ENCODE results near the gene CDS1.

The CDS1 gene

GRCh38 chr4:84622959-84623358, 40.0 kb downstream of the CDS1 start:
- Histone ChIP-seq H3K4me1 (no peaks in the 10 kb centered on the region), H2AFZ (no peak overlapping the region), H3K27ac (no peak overlapping the region), H3K9ac (no peak overlapping the region), H3K79me2 (no peaks in the 10 kb centered on the region), H3K27me3 (ENCODE audit: control insufficient read depth, insufficient read depth, low read length) (no peaks in the 10 kb centered on the region), H3K4me2 (ENCODE audit: low read length) (no peak overlapping the region), H3K4me3 (ENCODE audit: low read depth, low read length) (no peak overlapping the region), H3K36me3 (ENCODE audit: control insufficient read depth, insufficient read depth, low read length) (no peaks in the 10 kb centered on the region), H3K9me3 (ENCODE audit: control insufficient read depth, low read length) (no peaks in the 10 kb centered on the region)
- TF ChIP-seq CTCF (IDR thresholded peaks at IDR 0.05): no peak

- H3K27ac ChIP-seq: no peak overlapping the region
- H3K9ac ChIP-seq: no peak overlapping the region
- no peak overlapping the region for H3K4me3 ChIP-seq (ENCODE audit: low read depth, low read length)
- no peaks in the 10 kb centered on the region for H3K9me3 ChIP-seq (ENCODE audit: control insufficient read depth, low read length)
- H3K27me3 ChIP-seq (ENCODE audit: control insufficient read depth, insufficient read depth, low read length): no peaks in the 10 kb centered on the region
- H3K4me2 ChIP-seq (ENCODE audit: low read length): no peak overlapping the region
- H3K36me3 ChIP-seq (ENCODE audit: control insufficient read depth, insufficient read depth, low read length): no peaks in the 10 kb centered on the region
- no peaks in the 10 kb centered on the region for H3K79me2 ChIP-seq
- no peak overlapping the region for H2AFZ ChIP-seq
- no peak for TF ChIP-seq CTCF (IDR thresholded peaks at IDR 0.05)
- H3K4me1 ChIP-seq: no peaks in the 10 kb centered on the region
Observed at GRCh38 chr4:84623661-84624060, 40.7 kb downstream of the CDS1 start.

DNA sequence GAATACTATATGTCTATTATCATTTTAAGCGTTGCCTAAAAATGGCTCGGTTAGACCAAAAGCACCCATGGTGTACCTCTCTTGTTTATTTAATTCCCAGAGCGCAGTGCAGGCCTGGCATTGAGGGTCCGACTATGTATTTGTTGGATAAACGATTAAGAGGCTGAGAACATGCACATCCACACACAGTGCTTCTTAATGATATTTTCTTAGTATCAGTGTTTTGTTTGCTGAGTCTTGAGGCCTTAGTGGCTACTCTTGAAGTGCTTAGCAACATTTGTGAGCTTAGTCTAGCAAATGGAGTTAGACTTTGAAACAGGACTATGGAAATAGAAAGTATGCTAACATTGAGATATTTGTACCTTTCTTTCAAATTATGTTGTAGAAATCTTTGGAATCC, 43.7 kb downstream of the CDS1 start:
- Histone ChIP-seq H3K9me3 (ENCODE audit: control insufficient read depth, low read length) (no peaks in the 10 kb centered on the region), H3K27me3 (ENCODE audit: control insufficient read depth, insufficient read depth, low read length) (no peaks in the 10 kb centered on the region), H3K27ac (no peak overlapping the region), H3K4me2 (ENCODE audit: low read length) (no peak overlapping the region), H3K79me2 (no peaks in the 10 kb centered on the region), H3K36me3 (ENCODE audit: control insufficient read depth, insufficient read depth, low read length) (no peaks in the 10 kb centered on the region), H2AFZ (no peak overlapping the region), H3K9ac (no peak overlapping the region), H3K4me1 (no peaks in the 10 kb centered on the region), H3K4me3 (ENCODE audit: low read depth, low read length) (no peak overlapping the region)
- no peak for TF ChIP-seq CTCF (IDR thresholded peaks at IDR 0.05)

DNA sequence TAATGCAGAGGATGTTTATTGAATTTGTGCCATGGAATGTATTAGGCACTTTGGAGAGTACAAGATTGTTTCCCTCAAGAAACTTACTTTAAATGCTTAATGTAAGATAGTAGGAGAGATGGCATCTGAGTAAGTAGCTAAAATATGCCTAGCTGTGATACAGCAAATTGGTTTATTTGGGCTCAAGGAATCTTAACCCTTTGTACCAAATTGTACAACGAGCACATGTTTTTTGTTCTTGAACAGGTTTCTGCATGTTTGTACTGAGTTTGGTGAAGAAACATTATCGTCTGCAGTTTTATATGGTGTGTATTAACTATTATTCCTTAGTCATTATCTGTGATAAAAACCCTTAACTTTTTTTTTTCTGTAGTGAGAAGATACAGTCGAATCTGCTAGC, 48.6 kb downstream of the CDS1 start:
- no peak for TF ChIP-seq CTCF (IDR thresholded peaks at IDR 0.05)
- Histone ChIP-seq H3K27ac (no peak overlapping the region), H2AFZ (no peak overlapping the region), H3K4me2 (ENCODE audit: low read length) (no peak overlapping the region), H3K4me3 (ENCODE audit: low read depth, low read length) (no peak overlapping the region), H3K79me2 (no peaks in the 10 kb centered on the region), H3K9me3 (ENCODE audit: control insufficient read depth, low read length) (no peaks in the 10 kb centered on the region), H3K4me1 (no peaks in the 10 kb centered on the region), H3K9ac (no peak overlapping the region), H3K27me3 (ENCODE audit: control insufficient read depth, insufficient read depth, low read length) (no peaks in the 10 kb centered on the region), H3K36me3 (ENCODE audit: control insufficient read depth, insufficient read depth, low read length) (no peaks in the 10 kb centered on the region)

DNA sequence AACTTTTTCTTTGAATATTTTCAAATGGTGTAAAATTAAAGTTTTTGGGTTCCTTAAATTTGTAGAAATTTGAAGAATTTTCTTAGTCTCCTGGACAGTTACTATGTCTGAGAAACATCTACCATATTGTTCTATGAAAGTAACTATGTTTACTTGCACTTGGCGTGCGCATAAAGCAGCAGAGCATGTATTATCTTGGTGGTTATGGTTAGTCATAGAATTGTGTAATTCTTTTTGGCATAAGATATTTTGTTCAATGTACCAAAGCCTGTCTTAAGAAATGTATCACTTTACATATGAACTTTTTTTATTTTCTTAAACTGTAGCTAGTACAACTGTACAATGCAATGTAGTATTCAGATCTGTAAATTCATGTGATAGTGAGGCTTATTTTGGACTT, 49.2 kb downstream of the CDS1 start:
- H3K27me3 ChIP-seq (ENCODE audit: control insufficient read depth, insufficient read depth, low read length): no peaks in the 10 kb centered on the region
- no peaks in the 10 kb centered on the region for H3K79me2 ChIP-seq
- no peak overlapping the region for H3K4me3 ChIP-seq (ENCODE audit: low read depth, low read length)
- H2AFZ ChIP-seq: no peak overlapping the region
- H3K27ac ChIP-seq: no peak overlapping the region
- no peak overlapping the region for H3K4me2 ChIP-seq (ENCODE audit: low read length)
- H3K36me3 ChIP-seq (ENCODE audit: control insufficient read depth, insufficient read depth, low read length): no peaks in the 10 kb centered on the region
- no peaks in the 10 kb centered on the region for H3K9me3 ChIP-seq (ENCODE audit: control insufficient read depth, low read length)
- H3K4me1 ChIP-seq: no peaks in the 10 kb centered on the region
- H3K9ac ChIP-seq: no peak overlapping the region
- no peak for TF ChIP-seq CTCF (IDR thresholded peaks at IDR 0.05)

Data from parathyroid adenoma (tissue), 2 donors.